OCI-LY7 (cell line): ENCODE data around the gene SPINK5. TPM values are rescaled to one million over a fixed set of nuclear protein-coding genes. Genes with fewer than 3 reads are reported as not detected.

Source experiments
- BruUV-seq: library from RNA; stranded (reverse); fragments of 400-500 nt; replicated peaks from 2 replicates; lab custom pipeline; 2021; lab: Mats Ljungman, UMichigan
- CTCF ChIA-PET: fragments of 300-600 bp; sonication (Branson Sonifier 250); formaldehyde crosslinking; loops from one replicate; lab custom pipeline; 2022; ENCODE audit warnings: antibody characterized with exemption; ENCODE audit not compliant: unreplicated experiment; lab: Charles Lee
- POLR2A ChIA-PET: fragments of 300-600 bp; sonication (Branson Sonifier 250); formaldehyde crosslinking; loops from one replicate; lab custom pipeline; 2022; ENCODE audit warnings: antibody characterized with exemption; lab: Charles Lee
- DNase-seq: peaks from one replicate; pipeline ENCODE4 v3.0.0-alpha.2; 2015; ENCODE audit warnings: low spot score
- H2AFZ ChIP-seq: fragments of 200-600 bp; sonication (generic), shearing (Covaris generic); 2 replicates; pipeline ENCODE4 v1.6.1; 2014; ENCODE audit warnings: mild to moderate bottlenecking, antibody characterized with exemption, low read length, moderate library complexity
- H3K27ac ChIP-seq: fragments of 200-600 bp; sonication (generic); 2 replicates; pipeline ENCODE4 v1.5.1; 2014; ENCODE audit warnings: mixed run types, low read depth, mild to moderate bottlenecking, moderate library complexity, low read length, inconsistent platforms; ENCODE audit not compliant: poor library complexity, severe bottlenecking
- H3K36me3 ChIP-seq: fragments of 200-600 bp; sonication (generic); 2 replicates; pipeline ENCODE4 v1.6.1; 2014; ENCODE audit warnings: mild to moderate bottlenecking, antibody characterized with exemption, low read length, moderate library complexity, mixed read lengths; ENCODE audit not compliant: insufficient read depth
- H3K4me1 ChIP-seq: fragments of 200-600 bp; sonication (generic); 2 replicates; pipeline ENCODE4 v1.5.1; 2014; ENCODE audit warnings: mild to moderate bottlenecking, low read length; ENCODE audit not compliant: insufficient read depth, poor library complexity, severe bottlenecking
- H3K4me2 ChIP-seq: fragments of 200-600 bp; sonication (generic); 2 replicates; pipeline ENCODE4 v1.6.1; 2014; ENCODE audit warnings: mild to moderate bottlenecking, low read length
- H3K4me3 ChIP-seq: fragments of 200-600 bp; sonication (generic); 2 replicates; pipeline ENCODE4 v1.5.1; 2014; ENCODE audit warnings: mild to moderate bottlenecking, low read depth, low read length; ENCODE audit not compliant: poor library complexity, severe bottlenecking
- H3K79me2 ChIP-seq: fragments of 200-600 bp; sonication (generic); 2 replicates; pipeline ENCODE4 v1.6.1; 2016; ENCODE audit warnings: low read depth, mild to moderate bottlenecking, low read length, moderate library complexity, mixed read lengths; ENCODE audit not compliant: insufficient read depth
- H3K9me2 ChIP-seq: fragments of 200-600 bp; sonication (generic); 2 replicates; pipeline ENCODE4 v1.6.1; 2016; ENCODE audit warnings: mild to moderate bottlenecking, low read length, mixed read lengths; ENCODE audit not compliant: insufficient read depth
- H3K9me3 ChIP-seq: fragments of 200-600 bp; sonication (generic); 2 replicates; pipeline ENCODE4 v1.6.1; 2014; ENCODE audit warnings: mild to moderate bottlenecking, mixed run types, low read length, mixed read lengths
- H4K20me1 ChIP-seq: fragments of 200-600 bp; sonication (generic); 2 replicates; pipeline ENCODE4 v1.6.1; 2014; ENCODE audit warnings: mild to moderate bottlenecking, antibody characterized with exemption, low read length, moderate library complexity, mixed read lengths; ENCODE audit not compliant: insufficient read depth
- CTCF ChIP-seq: fragments of 200-600 bp; sonication (generic); conservative IDR thresholded peaks from 2 replicates; pipeline ENCODE4 v1.5.1; 2014; ENCODE audit warnings: mild to moderate bottlenecking, antibody characterized with exemption, low read length, moderate library complexity, mixed read lengths
- EZH2phosphoT487 ChIP-seq: fragments of 200-600 bp; sonication (generic); IDR thresholded peaks from 2 replicates; pipeline ENCODE4 v1.6.1; 2018; ENCODE audit warnings: low read depth, borderline replicate concordance, mild to moderate bottlenecking, mixed run types, antibody characterized with exemption, low read length, moderate library complexity, mixed read lengths
- intact Hi-C: fragments of 100-400 bp; cut with micrococcal nuclease; formaldehyde crosslinking; loops from one replicate; pipeline ENCODE4 v1.10.0; 2022; ENCODE audit not compliant: unreplicated experiment
- total RNA-seq, 2 experiments: library from RNA; depleted of rRNA in 1 of 2; stranded (reverse); fragments of >200 nt in 1 of 2; shearing (Covaris generic) in 1 of 2; gene quantifications; 2 replicates each; pipeline ENCODE4 v1.2.3, GENCODE V29; 2014 to 2022

Gene SPINK5
- total RNA-seq, 2 experiments from 2014 or later, result not detected

GRCh38 chr5:148177207-148177606 lies 113.4 kb downstream of the SPINK5 start:
- DNase-seq, result no peak
- Histone ChIP-seq H3K4me3 (no peak overlapping the region), H3K4me2 (no peak overlapping the region), H3K4me1 (no peaks in the 10 kb centered on the region), H2AFZ (no peak overlapping the region), H3K27ac (no peak overlapping the region), H3K9me3 (no peaks in the 10 kb centered on the region), H3K36me3 (no peaks in the 10 kb centered on the region), H3K79me2 (no peaks in the 10 kb centered on the region), H4K20me1 (no peaks in the 10 kb centered on the region), H3K9me2 (no peaks in the 10 kb centered on the region)
- ChIA-PET CTCF (no interaction called here), POLR2A (no interaction called here)
- TF ChIP-seq CTCF (no peak), EZH2phosphoT487 (no peak)
- intact Hi-C loops, result no loop called here
- no TSS peak for BruUV-seq

- no TSS peak for BruUV-seq
- Histone ChIP-seq H2AFZ (no peak overlapping the region), H3K4me2 (no peak overlapping the region), H3K4me3 (no peak overlapping the region), H3K9me3 (no peaks in the 10 kb centered on the region), H3K36me3 (no peaks in the 10 kb centered on the region), H3K79me2 (no peaks in the 10 kb centered on the region), H3K27ac (no peak overlapping the region), H3K9me2 (no peaks in the 10 kb centered on the region), H3K4me1 (no peaks in the 10 kb centered on the region), H4K20me1 (no peaks in the 10 kb centered on the region)
- peak; percentile 61 for DNase-seq
- CTCF ChIA-PET, result no interaction called here
- no peak for TF ChIP-seq EZH2phosphoT487
- peak; percentile 87 for TF ChIP-seq CTCF
- POLR2A ChIA-PET, result interaction anchor here (0.6 kb wide), 1 partner anchor 875 kb away, joined by 3 read pairs; no protein-coding TSS in a partner anchor
- intact Hi-C loops, result loop anchor here (1.0 to 2.0 kb wide), 3 partner anchors 195 to 552 kb away; no protein-coding TSS in a partner anchor
Observed at GRCh38 chr5:148179234-148179824, 115.5 kb downstream of the SPINK5 start.
